CMK (cell line): Measurements from ENCODE around the gene NLGN1.

ENCODE experiments used
- DNase-seq: peaks from one replicate; pipeline ENCODE4 v3.0.0-alpha.2; 2010; ENCODE audit warnings: low read depth

NLGN1 gene

DNA sequence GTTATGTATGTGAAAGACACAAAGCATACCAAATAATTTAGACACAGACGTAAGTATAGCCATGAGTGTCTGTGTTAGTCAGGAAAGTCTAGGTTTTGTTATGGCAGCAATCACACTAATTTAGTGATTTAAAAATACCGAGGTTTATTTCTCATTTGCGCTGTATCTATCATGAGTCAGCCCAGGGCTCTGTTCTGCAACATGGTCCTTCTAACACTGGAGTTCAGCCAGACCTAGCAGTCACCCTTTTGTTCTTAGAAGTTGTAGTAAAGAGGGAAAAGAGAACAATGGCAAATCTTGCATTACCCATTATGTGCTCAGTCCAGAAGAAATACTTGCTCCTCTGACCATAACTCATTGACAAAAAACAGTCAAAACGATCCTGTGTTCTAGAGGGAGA lies 311.5 kb downstream of the NLGN1 start:
- DNase-seq: no peak

DNA sequence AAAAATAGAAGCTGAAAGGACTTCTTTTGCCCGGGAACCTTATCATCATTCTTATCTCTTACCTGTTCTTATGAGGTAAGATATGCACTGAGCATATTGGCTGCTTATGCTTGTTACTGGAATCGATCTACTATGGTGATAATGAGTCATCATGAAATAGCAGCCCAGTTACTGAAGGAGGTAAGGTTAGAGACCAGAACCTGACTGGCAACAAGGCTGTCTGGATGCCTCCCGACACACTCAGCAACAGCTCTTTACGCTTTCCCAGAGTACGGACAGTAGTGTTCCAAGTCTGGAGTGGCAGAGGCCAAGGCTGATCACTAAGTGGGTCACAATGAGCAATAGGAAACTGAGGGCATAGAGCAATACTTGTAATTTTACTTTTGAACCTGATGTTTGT lies 314.1 kb downstream of the NLGN1 start:
- DNase-seq: no peak

DNA sequence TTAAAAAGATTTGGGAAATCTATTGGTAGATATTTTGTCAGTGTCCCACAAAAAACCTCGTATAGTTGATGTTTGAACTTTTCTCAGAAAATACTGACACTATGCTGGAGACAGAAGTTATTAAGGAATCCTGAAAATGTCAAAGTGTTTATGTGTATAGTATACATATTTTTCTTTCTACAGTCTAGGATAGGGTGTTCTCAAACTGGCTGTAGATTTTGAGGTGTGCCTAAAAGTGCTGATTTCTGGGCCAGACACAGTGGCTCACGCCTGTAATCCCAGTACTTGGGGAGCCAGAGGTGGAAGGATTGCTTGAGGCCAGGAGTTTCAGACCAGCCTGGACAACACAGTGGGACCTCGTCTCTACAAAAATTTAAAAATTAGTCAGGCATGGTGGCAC lies 322.0 kb downstream of the NLGN1 start:
- no peak for DNase-seq

- DNase-seq: no peak
Measured at GRCh38 chr3:173725507-173725906, 328.0 kb downstream of the NLGN1 start.

- no peak for DNase-seq
Measured at GRCh38 chr3:173730391-173730790, 332.8 kb downstream of the NLGN1 start.

GRCh38 chr3:173732237-173732636 lies 334.7 kb downstream of the NLGN1 start:
- DNase-seq: no peak

GRCh38 chr3:173733029-173733652 lies 335.6 kb downstream of the NLGN1 start:
- no peak for DNase-seq

DNA sequence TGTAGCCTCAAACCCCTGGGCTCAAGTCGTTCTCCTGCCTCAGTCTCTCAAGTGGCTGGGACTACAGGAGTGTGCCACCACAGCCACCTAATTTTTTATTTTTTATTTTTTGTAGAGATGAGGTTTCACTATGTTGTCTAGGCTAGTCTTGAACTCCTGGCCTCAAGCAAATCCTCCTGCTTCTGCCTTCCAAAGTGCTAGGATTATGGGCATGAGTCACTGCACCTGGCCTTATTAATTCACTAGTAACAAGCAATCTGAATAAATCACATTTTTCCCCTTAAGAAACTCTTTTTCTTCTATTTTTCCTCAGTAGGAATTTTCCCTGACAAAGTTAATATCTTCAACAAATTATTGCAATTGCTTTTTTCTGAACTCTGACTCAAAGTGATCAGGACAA lies 336.9 kb downstream of the NLGN1 start:
- no peak for DNase-seq

DNA sequence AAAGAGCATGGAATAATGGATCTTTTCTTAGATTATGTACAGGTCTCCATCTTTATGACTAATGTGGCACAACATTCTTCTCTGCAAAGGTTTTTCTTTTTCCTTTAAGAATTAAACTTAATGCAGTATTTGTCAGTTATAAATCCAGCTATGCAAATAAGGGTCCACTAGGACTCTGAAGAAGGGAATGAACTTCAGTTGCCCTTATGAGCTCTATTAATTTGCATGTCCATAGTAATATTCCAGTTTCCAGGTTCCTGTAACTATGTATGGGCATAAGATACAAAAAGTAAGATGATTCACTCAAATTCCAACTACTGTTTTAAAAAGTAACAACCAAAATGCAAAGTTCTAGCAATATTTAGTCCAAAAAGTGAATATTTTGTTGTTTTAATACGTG lies 337.4 kb downstream of the NLGN1 start:
- DNase-seq: no peak

GRCh38 chr3:173735841-173736240 lies 338.3 kb downstream of the NLGN1 start:
- DNase-seq: no peak

DNA sequence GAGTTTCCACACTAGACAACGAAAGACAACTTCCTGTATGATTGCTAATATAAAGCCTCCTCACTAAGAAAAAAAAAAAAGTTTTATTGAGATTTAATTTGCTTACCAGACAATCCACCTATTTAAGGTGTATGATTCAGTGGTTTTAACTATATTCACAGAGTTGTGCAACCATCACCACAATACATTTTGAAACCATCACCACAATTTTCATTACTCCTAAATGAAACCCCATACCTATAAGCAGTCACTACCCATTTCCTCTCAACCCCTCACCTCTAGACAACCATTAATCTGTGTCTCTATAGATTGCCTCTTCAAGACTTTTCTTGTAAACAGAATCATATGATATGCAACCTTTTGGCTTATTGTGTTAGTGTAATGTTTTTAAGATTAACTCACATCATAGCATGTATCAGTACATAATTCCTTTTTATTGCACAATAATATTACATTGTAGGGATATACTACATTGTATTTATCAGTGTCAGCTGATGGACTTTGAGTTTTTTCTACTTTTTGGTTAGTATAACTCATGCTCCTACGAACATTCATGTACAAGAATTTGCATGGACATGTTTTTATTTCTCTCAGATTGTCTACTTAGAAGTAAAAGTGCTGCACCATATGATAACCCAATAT lies 339.7 kb downstream of the NLGN1 start:
- no peak for DNase-seq

DNA sequence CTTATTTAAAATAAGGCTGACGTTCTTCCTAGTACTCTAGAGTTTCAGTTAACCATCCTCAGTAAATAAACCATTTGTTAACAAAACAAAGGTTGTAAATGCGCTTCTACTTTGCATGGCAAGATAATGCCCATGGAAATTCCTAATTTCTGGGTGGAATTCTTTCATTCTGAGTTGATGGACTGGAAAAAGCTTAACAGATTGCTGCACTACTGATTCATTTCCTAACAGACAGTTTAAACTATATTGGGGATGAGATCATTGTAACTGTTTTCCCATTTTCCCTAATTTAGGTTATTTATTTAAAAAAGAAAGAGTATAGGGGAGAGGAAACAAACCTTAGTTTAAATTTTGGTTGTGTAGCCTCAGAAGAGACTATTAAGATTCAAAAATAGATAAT lies 342.2 kb downstream of the NLGN1 start:
- no peak for DNase-seq

GRCh38 chr3:173742491-173742890 lies 344.9 kb downstream of the NLGN1 start:
- DNase-seq: no peak

DNA sequence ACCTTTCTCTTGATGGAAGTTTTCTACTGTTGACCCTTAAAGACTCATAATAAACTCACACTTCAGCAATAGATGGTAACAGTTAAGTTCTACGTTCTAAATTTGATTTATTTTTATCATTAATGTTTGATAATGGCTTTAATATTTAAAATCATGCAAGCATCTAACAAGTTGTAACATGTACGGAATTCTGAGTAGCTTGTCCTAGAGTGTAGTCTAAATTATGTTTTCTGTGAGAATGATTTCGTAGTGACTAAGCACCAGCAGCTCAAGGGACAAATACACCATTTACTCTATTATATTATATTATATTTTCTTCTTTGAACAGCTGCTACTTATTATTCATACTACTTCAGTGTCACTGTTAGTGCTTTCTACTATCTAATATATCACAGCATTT lies 345.6 kb downstream of the NLGN1 start:
- no peak for DNase-seq

DNA sequence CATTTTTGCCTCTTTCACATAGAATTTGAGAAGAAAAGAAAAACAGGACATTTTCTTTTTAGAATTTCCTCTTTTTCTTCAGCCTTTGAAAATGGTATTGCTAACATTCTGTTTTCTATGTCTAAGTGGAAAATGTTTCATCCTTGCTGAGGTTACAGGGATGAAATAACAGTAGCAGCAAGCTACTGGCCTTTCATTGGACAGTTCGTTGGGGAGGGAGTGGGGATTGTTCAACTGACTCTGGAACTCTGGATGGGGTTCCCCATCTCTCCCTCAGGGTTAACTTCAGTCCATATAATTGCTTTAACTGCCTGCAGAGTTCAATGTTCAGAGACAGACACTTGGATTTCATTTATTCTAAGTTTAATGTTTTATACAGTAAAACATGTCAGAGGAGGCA lies 346.0 kb downstream of the NLGN1 start:
- no peak for DNase-seq

DNA sequence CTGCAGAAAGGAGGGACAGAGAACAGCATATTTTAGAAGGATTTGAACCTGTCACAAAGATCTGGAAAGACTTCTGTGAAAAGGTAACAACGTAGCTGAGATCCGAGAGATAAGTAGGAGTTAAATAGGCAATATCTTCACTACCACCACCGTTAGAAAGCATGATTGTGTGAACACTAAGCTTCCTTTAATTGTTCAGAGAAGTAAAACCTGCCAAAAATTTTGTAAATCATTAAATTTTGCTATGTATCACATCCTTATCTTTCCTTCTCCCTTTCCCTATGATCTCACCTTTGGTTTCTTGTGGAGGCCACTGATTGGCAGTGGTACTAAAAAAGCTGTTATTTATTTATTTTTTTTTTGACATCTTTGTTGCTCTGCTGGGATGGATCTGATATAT lies 346.9 kb downstream of the NLGN1 start:
- DNase-seq: no peak

DNA sequence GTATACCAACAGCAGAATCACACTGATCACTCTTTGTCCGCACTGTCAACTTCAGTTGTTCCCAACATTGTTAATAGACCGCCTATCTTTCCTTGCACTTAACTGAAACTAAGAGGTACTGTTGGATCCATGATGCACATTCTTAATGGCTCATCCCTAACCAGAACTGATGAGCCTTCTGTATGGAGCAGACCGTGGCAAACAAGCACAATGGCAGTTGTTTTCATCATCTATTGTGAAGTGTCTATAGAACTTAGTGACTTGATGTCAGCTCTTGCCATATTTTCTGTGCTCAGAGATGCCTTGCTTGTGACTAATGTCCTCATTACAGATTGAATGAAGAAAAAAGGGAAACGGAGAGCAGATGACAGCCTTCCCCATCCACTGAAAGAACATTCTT lies 347.4 kb downstream of the NLGN1 start:
- DNase-seq: no peak

- peak; percentile 18 for DNase-seq
Measured at GRCh38 chr3:173745952-173746682, 348.6 kb downstream of the NLGN1 start.

DNA sequence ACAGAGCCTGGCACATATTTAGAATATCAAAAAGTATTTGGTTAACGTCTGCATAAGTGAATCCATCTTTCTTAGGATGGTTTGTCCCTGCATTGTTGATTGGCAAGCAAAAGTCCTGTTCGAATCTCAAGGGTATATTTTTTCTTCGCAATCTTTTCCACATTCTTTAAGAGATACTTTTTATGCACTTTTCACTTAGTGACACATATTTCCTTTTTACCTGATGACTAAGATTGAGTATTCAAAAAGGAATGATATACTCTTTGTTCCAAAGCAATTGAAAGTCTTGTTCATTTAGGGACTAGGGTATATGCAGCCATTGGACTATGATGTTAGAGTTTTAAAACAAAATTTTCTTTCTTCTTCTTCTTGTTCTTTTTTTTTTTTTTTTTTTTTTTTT lies 349.9 kb downstream of the NLGN1 start:
- DNase-seq: no peak

DNA sequence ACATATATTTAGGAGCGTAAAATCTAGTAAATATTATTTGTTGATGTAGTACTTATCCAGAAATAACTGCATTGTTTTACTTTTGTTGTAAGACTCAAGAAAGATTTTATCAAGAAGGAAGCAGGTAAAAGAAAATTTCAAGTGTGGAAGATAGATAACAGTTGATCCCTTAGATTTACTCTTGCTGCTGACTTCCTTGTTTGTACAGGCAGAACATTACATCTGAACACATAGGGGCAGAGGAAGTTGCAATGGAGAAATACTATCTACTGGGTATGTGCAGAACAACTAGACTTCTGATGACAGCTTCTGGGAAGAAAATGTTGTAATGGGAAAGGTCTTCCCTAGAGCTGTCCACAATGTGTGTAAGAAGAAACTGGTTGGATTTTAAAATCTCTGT lies 350.6 kb downstream of the NLGN1 start:
- DNase-seq: peak; percentile 27

DNA sequence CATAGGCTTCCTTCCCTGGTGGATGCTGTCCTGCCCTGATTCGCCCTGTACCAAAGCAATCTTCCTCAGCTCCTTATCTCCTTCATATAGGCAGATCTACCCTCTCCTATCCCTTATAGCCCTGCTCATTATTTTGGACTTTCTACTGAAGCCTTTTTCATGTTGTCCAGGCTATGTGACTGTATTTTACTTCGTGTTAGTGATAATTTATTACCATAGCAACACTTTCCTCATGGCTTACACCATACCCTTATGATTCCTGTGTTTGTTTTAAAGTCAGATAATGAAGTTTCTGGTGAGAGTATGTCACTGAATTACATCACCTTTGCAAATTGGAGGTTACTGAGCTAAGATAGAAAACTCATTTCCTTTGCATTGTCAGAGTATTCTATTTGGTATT lies 352.6 kb downstream of the NLGN1 start:
- DNase-seq: no peak

- DNase-seq: no peak
Measured at GRCh38 chr3:173750591-173750990, 353.0 kb downstream of the NLGN1 start.

DNA sequence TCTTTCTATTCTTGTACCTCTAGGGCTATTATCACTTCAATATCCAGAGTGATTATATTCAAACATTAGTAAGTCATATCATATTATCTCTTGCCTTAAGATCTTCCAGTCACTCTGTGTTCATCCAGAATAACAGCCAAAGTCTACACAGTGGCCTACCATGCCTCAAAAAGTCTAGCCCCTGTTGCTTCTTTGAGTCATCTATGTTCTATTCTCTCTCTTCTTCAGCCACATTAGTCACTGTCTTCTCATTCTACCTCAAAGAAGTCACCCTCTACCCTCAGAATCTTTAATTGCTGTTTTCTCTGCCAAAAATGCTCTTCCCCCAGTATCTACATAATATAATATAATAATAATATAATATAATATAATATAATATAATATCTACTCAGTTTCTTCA lies 356.0 kb downstream of the NLGN1 start:
- DNase-seq: no peak

DNA sequence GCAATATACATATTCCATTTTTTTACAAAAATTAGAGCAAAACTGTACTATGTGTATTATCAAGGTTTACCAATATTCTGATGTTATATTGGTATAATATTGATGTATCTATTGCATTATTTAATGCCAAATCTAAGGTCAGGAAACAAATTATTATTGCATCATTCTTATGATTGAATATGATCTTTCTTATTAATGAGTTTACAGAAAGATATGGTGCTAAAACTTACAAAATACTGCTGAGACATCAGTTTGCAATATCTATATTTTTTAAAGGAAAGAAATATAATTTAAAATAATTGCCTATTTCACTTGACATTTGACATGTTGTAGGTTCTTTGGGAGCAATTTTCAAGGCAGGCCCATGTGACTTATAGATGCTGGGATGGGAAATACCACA lies 357.6 kb downstream of the NLGN1 start:
- no peak for DNase-seq
